Neutrophil (primary cell): ENCODE results near the gene SPHK2.
"Not testable (repeated sequence)": the region's sequence is repeated elsewhere in the genome, so short reads cannot be mapped to it uniquely, and the experiment has no call there.

Experiments
- H3K27ac ChIP-seq: fragments of 200-600 bp; sonication (generic); 2 replicates; pipeline ENCODE4 v1.5.1; 2016; ENCODE audit warnings: mild to moderate bottlenecking, moderate library complexity
- H3K27me3 ChIP-seq: fragments of 200-600 bp; sonication (generic); 2 replicates; pipeline ENCODE4 v1.6.0; 2016; ENCODE audit warnings: mild to moderate bottlenecking
- H3K36me3 ChIP-seq: fragments of 200-600 bp; sonication (generic); 2 replicates; pipeline ENCODE4 v1.5.1; 2017
- H3K4me1 ChIP-seq, 2 experiments: fragments of 200-600 bp in 1 of 2; sonication (generic) in 1 of 2; 1 replicate in 1 of 2; 2 replicates in 1 of 2; pipeline versions ENCODE4 v1.5.1 to v1.6.1; 2013 to 2016; ENCODE audit warnings: low read depth in 1 of 2, low read length in 1 of 2, mild to moderate bottlenecking in 1 of 2, moderate library complexity in 1 of 2; ENCODE audit not compliant: control insufficient read depth in 1 of 2, insufficient read depth in 1 of 2
- H3K4me3 ChIP-seq, 2 experiments: fragments of 200-600 bp in 1 of 2; sonication (generic) in 1 of 2; 1 replicate in 1 of 2; 2 replicates in 1 of 2; pipeline ENCODE4 v1.5.1; 2013 to 2016; ENCODE audit warnings: low read depth in 1 of 2, low read length in 1 of 2, mild to moderate bottlenecking in 1 of 2, moderate library complexity in 1 of 2
- H3K9me3 ChIP-seq: fragments of 200-600 bp; sonication (generic); 2 replicates; pipeline ENCODE4 v1.5.1; 2016
- TF ChIP-seq, protein P1 (sequence below): fragments of 200-600 bp; sonication (generic); IDR thresholded peaks from 2 replicates; pipeline ENCODE4 v1.5.1; 2016; ENCODE audit warnings: antibody characterized with exemption

SPHK2 gene

GRCh38 chr19:48651683-48652048 lies 32.4 kb downstream of the SPHK2 start:
- Histone ChIP-seq H3K4me1 (peaks cover 0 to under 1% of the 10 kb centered on the region in 2 experiments), H3K9me3 (no peaks in the 10 kb centered on the region), H3K27ac (no peak overlapping the region), H3K4me3 (no peak overlapping the region), H3K27me3 (peaks cover 31% of the 10 kb centered on the region), H3K36me3 (no peaks in the 10 kb centered on the region)
- TF ChIP-seq, protein P1, sequence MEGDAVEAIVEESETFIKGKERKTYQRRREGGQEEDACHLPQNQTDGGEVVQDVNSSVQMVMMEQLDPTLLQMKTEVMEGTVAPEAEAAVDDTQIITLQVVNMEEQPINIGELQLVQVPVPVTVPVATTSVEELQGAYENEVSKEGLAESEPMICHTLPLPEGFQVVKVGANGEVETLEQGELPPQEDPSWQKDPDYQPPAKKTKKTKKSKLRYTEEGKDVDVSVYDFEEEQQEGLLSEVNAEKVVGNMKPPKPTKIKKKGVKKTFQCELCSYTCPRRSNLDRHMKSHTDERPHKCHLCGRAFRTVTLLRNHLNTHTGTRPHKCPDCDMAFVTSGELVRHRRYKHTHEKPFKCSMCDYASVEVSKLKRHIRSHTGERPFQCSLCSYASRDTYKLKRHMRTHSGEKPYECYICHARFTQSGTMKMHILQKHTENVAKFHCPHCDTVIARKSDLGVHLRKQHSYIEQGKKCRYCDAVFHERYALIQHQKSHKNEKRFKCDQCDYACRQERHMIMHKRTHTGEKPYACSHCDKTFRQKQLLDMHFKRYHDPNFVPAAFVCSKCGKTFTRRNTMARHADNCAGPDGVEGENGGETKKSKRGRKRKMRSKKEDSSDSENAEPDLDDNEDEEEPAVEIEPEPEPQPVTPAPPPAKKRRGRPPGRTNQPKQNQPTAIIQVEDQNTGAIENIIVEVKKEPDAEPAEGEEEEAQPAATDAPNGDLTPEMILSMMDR = no peak

DNA sequence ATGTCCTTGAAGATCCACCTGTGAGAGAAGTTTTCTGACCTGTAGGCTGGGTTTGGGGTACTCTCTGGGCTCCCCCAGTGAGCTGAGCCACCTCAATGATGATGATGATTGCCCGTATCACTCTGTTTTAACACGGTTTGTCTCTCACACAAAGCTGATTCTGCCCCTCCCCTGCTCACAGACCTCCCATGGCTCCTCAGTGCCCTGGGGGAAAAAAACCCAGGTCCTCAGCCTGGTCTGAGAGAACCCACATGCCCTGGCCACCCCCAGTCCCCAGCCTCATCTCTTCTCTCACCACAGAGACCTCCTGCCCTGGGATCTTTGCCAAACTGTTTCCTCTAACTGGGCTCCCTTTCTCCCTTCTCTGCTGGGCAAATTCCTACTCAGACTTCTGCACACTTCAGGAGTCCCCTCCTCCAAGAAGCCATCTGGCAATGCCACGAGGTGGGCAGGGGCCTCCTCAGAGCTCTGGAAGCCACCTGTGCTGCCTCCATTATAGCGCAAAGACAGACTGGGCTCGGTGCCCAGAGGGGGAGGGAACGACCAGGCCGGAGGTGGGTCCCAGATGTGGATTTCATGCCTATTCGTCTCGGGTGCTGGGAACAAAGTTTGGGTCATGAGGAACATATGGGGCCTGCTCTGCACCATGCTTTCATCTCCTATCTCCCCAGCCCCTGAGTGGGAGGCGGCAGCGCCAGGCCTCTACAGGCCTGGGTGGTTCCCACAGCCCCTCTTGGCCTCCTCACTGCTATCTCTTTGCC lies 35.2 kb downstream of the SPHK2 start:
- Histone ChIP-seq H3K4me3 (no peak overlapping the region), H3K4me1 (no peaks in the 10 kb centered on the region), H3K9me3 (no peaks in the 10 kb centered on the region), H3K27me3 (peaks cover 15% of the 10 kb centered on the region), H3K27ac (no peak overlapping the region), H3K36me3 (no peaks in the 10 kb centered on the region)
- TF ChIP-seq, protein P1 = no peak

- no peak overlapping the region for H3K4me3 ChIP-seq
- H3K27me3 ChIP-seq = peaks cover 11% of the 10 kb centered on the region
- no peaks in the 10 kb centered on the region for H3K36me3 ChIP-seq
- no peak overlapping the region for H3K27ac ChIP-seq
- H3K9me3 ChIP-seq = no peaks in the 10 kb centered on the region
- H3K4me1 ChIP-seq = peaks cover 0 to 14% of the 10 kb centered on the region in 2 experiments
- TF ChIP-seq, protein P1 = no peak
Observed at GRCh38 chr19:48656840-48657474, 37.7 kb downstream of the SPHK2 start.

- H3K27me3 ChIP-seq = peaks cover 10% of the 10 kb centered on the region
- not testable (repeated sequence) for H3K27ac ChIP-seq, H3K9me3 ChIP-seq, H3K4me3 ChIP-seq, H3K36me3 ChIP-seq
- H3K4me1 ChIP-seq = peaks cover 0 to 14% of the 10 kb centered on the region in 2 experiments
Observed at GRCh38 chr19:48657828-48658227, 38.5 kb downstream of the SPHK2 start.

DNA sequence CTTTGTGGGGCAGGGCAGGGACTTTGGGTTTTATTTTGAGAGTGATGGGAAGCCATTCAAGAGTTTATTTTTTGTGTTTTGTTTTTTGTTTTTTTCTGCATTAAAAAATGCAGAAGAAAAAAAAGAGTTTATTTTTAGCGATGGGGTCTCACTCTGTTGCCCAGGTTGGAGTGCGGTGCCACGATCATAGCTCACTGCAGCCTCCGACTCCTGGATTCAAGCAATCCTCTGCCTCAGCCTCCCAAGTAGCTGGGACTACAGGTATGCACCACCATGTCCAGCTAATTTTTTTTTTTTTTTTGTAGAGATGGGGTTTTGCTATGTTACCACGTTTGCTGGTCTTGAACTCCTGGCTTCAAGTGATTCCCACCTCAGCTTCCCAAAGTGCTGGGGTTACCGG lies 39.2 kb downstream of the SPHK2 start:
- TF ChIP-seq, protein P1 = no peak
- no peak overlapping the region for H3K27ac ChIP-seq
- H3K4me1 ChIP-seq = peaks cover 0 to 14% of the 10 kb centered on the region in 2 experiments
- H3K36me3 ChIP-seq = no peaks in the 10 kb centered on the region
- H3K27me3 ChIP-seq = peaks cover 5% of the 10 kb centered on the region
- H3K4me3 ChIP-seq = no peak overlapping the region
- no peaks in the 10 kb centered on the region for H3K9me3 ChIP-seq

DNA sequence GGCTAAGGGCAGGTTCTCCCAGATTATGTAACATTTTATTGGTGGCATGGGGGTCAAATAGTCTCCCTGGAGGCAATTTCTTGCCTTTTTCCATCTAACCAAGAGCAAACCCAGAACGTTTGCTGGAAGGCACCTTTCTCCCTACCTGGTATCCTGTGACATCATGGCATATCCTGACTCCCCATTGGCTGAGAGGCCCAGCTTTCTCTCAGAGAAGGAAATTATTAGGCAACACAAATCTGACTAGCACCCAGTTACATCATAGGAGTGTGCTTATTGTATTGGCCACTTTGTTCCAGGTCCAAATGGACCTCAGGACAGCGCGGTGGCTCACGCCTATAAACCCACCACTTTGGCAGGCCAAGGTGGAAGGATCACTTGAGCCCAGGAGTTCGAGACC lies 40.5 kb downstream of the SPHK2 start:
- Histone ChIP-seq H3K4me1 (peaks cover 0 to 14% of the 10 kb centered on the region in 2 experiments), H3K4me3 (no peak overlapping the region), H3K27ac (no peak overlapping the region), H3K27me3 (peaks cover 5% of the 10 kb centered on the region), H3K9me3 (no peaks in the 10 kb centered on the region), H3K36me3 (no peaks in the 10 kb centered on the region)
- TF ChIP-seq, protein P1 = no peak
